HG02623 (cell line): ENCODE data around the gene FHIT.

Experiments
- ATAC-seq: cut with Tn5 transposase; IDR thresholded peaks from one replicate; pipeline ENCODE4 v1.9.1; 2021; ENCODE audit warnings: moderate library complexity; ENCODE audit not compliant: unreplicated experiment

FHIT gene

DNA sequence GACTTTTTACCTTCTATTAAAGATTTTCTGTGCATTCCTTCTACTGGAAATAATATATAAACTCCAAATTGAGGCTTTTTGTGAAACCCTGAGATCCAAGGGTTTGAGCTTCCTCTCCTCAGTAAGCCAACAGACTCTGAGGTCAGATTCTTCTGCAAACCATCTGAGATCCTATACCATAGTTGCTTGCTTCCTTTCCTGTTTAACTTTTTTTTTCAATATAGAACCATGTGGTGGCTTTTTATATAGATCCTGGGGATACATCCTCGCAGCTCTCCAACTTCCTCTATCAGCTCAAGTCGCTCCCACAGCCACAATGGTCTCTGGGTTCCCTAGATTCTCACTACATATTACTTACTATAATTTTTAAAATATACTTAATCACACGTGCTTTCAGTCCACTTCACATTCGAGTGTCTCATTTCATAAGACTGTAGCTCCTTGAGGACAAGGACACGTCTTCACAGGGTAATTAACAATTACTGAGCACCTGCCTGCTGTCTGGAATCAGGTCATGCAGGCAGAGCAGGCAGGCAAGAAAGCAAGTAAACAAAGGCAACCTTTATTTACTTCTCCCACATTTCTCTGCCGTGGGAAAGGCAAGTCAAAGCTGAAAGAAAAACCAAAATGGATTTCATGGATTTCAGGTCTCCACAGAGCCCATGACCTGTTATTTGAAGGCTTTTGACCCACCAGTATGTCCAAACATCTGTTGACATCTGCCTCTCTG, 941.5 kb downstream of the FHIT start:
- no peak for ATAC-seq

GRCh38 chr3:60308808-60309207, 942.4 kb downstream of the FHIT start:
- no peak for ATAC-seq

DNA sequence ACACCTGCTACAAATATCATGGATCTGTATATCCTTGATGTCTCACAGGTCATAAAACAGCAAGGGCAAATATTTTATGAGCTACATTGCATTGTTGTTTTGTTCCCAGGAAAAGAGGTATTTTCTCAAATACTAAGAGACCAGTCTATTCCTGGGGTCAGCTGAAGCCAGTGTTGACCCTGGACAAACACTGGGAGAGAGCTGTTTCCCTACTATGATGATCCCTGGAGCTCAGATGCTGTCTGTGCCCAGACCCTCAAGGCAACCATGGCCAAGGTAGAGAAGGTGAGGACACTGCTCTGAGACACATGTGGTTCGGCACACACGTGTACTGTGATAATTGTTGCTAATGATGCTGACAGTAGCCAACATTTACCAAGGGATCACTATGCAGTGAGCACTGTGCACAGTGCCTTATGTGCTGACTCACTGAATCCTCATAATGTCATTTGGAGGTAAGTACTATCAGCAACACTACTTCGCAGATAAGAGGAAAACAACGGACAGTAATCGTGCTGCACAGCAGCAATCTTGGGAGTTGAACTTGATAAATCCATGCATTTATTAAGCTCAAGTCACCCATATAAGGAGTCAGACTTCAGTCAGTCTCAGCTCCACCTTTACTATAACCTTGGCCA, 943.6 kb downstream of the FHIT start:
- ATAC-seq = no peak

DNA sequence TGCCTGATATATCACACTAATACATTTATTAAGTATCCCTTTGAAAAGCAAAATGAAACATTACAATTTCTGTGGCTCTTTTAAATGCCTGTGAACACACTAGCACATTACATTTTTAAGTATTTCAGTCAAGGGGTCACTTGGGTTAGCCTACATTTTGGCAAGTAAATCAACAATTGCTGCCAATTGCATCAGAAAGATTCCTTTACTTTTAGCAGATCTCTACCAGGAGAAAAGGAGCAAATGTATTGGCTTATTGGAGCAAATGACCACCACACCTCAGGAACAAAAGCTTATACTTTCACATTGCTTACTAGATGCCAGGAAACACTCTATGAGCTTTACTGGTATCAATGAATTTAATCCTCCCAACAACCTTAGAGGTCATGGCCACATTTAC, 947.1 kb downstream of the FHIT start:
- no peak for ATAC-seq

DNA sequence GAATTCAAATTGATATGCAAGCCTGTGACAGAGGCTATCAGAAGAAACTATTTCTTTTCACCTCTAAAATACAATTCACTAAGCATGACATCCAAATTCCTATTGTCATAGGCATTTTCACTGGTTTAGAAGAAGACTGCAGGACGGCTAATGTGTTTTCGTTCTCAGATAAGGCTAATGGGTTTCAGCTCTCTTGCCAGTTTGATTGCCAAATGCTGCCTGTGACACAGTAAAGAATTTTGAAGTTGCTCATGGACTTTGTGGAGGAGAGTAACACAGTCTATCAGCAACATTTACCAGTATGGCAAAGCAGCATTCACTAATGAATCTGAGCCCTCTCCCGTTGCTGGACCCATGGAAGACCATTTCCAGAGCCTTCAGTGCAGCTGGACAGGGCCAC, 948.1 kb downstream of the FHIT start:
- no peak for ATAC-seq

- ATAC-seq = no peak
These were observed 950.1 kb downstream of the FHIT start for GRCh38 chr3:60301142-60301541.

DNA sequence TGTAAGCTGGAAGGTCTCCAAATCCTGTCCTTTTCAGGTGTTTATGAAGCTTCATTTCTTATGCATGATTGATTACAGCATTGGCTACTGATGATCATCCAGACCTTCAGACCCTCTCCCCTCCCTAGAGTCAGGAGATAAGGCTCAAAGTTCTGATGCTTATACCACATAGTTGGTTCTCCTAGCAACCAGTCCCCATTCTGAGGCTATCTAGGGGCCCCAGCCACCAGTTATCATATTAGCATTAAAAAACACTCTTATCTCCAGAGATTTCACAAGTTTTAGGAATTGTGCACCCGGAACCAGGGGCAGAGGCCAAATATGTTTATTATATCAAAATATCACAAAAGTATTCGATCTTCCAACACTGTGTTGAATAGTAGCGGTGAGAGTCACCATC, 953.1 kb downstream of the FHIT start:
- no peak for ATAC-seq

DNA sequence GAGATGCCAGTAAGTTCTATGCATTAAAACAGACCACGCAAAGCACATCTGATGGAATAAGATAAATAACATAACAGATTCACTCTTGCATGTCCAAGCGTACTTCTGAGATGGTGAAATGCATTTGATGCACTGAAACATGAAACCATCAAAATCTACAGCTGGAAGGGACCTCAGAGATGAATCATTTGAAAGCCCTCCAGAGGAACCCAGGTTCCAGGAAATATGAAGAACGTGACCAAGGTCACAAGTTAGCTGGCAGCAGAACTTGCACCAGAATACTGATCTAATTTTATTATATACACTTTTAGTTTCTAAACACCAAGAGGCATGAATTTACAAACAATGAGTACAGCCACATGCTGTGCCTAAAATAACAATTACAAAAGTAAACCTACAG, 957.1 kb downstream of the FHIT start:
- no peak for ATAC-seq

DNA sequence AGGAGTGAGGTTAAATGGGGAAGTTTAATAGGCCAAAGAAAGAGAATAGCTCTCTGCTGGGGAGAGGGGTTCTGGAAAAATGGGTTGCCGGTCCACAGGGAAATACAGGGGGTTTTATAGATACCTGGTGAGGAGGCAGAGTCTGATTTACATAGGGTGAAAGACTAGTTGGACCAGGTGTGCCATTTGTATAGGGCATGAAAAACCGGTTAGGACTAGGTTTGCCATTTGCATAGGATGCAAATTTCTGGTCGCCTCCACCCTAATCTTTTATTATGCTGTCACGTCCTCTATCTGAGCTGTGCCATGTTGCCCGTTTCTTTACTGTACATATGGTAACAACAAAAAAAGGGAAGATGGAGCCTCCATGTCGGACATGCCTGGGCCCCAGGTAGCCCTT, 960.1 kb downstream of the FHIT start:
- ATAC-seq = no peak

GRCh38 chr3:60290122-60290492, 961.1 kb downstream of the FHIT start:
- no peak for ATAC-seq

DNA sequence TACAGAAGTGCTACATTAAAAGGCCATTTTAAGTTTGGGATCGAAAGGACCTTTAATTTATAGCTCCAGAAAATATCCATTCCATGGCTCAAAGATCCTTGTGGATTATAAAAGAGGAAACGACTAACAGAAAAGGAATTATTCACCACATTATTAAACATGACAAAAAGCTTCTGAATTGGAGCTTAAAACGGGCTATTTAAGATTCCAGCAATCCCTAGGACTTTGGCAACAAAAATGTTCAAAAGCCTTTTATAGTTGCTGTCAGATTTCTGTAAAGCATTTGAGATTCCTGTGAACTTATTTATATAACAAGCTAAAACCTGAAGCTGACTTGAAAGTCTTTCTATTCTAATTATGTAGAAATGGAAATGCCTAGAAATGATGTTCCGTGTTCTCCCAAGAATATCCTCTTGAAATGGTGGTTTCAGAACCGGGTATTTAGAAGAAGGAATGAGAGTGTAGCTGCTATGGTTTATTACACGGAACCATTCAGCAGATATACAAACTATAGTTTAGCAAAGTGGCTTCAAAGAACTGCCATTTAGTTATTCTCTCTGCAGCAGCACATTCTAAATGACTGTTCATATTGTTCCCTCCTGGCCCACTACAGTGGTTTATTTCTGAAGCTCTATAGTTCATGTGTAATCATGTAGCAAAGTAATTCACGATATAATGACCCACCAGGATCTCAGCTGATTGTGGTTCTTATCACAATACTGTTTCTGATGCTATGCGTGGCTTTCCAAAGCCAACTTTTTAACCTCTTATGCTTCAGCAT, 961.7 kb downstream of the FHIT start:
- ATAC-seq = no peak

DNA sequence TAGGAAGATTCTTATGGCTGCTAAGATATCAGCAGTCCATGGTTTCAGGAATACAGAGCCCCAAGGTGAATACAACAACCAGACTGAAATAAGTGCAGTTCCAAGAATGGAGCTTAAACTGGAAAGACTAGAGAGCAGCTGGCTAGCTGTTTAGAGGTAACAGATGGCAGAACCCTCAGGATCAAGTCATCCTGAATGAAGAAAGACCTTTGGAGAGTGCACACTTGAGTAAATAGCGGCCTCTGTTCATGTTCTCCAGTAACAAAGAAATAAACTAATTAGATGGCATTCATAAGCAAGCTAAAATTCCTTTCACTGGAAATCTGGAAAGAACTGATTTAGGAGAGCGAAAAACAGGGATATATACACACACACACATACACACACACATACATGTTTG, 968.4 kb downstream of the FHIT start:
- ATAC-seq = no peak

GRCh38 chr3:60281970-60282369, 969.3 kb downstream of the FHIT start:
- ATAC-seq = no peak

GRCh38 chr3:60277361-60277800, 973.9 kb downstream of the FHIT start:
- ATAC-seq = no peak

DNA sequence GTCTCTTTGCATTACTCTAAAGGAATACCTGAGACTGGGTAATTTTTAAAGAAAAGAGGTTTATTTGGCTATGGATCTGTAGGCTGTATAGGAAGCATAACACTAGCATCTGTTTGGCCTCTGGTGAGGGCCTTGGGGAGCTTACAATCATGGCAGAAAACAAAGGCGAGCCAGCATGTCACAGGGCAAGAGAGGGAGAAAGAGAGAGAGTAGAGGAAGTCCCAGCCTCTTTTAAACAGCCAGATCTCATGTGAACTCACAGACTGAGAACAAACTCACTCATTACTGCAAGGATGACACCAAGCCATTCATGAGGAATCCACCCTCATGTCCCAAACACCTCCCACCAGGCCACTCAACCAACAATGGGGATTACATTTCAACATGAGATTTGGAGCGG, 974.6 kb downstream of the FHIT start:
- ATAC-seq = no peak

GRCh38 chr3:60274646-60275045, 976.6 kb downstream of the FHIT start:
- no peak for ATAC-seq

- ATAC-seq = no peak
These were observed 977.2 kb downstream of the FHIT start for GRCh38 chr3:60274098-60274497.

GRCh38 chr3:60269829-60270266, 981.4 kb downstream of the FHIT start:
- no peak for ATAC-seq

GRCh38 chr3:60269377-60269776, 981.9 kb downstream of the FHIT start:
- ATAC-seq = no peak

DNA sequence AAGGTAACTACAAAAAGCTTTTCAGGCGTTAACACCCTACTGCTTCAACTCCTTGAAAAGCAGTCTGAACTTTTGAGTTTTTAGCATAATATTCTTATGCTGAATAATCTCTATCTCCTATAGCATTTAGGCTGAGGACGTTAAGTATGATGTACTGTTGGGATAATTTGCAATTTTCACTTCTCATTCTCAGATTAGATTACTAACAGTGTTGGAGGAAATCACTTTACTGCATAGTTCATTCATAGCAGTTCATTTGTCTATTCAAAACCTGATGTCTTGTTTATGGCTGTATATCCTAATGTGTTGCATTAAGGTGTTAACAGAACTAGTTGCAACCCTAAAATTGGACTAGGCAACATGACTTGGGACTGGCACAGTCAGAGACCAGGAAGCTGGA, 983.1 kb downstream of the FHIT start:
- no peak for ATAC-seq

- ATAC-seq = no peak
These were observed 984.8 kb downstream of the FHIT start for GRCh38 chr3:60266444-60266843.

DNA sequence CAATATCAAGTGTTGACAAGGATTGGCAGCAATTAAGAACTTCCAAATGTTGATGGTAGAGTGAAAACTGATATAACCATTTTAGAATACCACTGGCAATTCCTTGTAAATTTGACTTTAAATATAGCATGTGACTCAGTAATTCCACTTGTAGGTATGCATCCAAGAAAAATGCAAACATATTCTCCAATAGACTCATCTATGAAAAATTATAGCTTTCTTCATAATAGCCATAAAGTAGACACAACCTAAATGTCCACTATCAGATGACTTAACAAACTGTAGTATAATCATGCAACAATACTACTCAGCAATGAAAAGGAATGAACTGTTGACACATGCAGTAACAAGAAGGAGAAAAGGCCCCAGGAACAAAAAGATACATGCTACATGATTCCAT, 988.1 kb downstream of the FHIT start:
- ATAC-seq = no peak
